ENCODE results near the gene TRDMT1.

GRCh38 chr10:17112566-17112965 is 88.9 kb downstream of the TRDMT1 start:
- TF ChIP-seq CTCF (conservative IDR thresholded peaks at IDR 0.05) (no peak), EZH2 (IDR thresholded peaks at IDR 0.05; ENCODE audit: low read depth) (no peak)
